ENCODE measurements around the gene WASF3.
"Not testable (repeated sequence)": the region's sequence is repeated elsewhere in the genome, so short reads cannot be mapped to it uniquely, and the experiment has no call there.

The WASF3 gene

GRCh38 chr13:26722321-26722720, 164.8 kb downstream of the WASF3 start:
- no peak for DNase-seq

DNA sequence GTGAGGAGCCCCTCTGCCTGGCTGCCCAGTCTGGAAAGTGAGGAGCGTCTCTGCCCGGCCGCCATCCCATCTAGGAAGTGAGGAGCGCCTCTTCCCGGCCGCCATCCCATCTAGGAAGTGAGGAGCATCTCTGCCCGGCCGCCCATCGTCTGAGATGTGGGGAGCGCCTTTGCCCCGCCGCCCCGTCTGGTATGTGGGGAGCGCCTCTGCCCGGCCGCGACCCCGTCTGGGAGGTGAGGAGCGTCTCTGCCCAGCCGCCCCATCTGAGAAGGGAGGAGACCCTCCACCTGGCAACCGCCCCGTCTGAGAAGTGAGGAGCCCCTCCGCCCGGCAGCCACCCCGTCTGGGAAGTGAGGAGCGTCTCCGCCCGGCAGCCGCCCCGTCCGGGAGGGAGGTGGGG, 166.1 kb downstream of the WASF3 start:
- DNase-seq: not testable (repeated sequence)

DNA sequence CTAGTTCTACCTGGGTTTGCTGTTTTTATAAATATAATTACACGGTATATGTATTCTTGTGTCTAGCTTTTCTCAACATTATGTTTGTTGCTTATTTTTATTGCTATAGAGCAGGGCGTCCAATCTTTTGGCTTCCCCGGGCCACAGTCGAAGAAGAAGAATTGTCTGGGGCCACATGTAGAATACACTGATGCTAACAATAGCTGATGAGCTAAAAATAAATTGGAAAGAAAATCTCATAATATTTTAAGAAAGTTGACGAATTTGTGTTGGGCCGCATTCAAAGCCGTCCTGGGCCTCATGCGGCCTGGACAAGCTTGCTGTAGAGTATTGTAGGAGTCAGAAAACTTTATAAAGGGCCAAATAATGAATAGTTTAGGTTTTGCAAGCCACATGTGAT, 169.2 kb downstream of the WASF3 start:
- no peak for DNase-seq

DNA sequence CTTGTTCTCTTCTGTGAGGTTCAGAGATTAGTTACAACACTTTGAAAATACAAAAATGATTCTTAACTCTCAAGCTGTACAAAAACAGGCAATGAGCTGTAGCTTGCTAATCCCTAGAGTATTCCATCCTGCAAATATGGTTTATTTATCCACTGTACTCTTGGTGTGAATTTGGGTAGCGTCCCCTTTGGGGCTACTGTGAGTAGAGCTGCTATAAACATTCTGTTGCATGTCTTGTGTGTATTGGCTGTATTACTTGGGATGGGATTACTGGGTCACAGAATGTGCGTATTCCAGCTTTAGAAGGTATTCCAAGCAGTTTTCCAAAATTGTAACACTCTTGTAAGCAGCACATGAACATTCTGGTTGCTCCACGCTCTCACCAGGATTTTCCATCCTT, 169.6 kb downstream of the WASF3 start:
- no peak for DNase-seq

DNA sequence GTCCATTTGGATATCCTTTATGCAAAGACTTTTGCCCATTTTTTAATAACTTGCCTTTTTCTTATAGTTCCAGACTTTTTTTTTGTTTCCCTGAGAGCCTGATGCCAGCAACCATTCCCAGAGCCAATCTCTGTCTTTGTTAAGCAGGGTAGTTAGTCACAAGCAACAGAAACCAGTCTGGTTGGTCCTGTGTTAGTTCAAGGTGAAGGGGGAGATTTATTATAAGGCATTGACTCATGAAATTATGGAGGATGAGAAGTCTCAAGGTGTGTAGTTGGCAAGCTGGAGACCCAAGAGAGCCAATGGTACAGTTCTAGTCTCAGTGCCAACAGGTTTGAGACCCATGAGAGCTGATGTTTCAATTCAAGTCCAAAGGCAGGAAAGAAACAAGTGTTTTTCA, 170.2 kb downstream of the WASF3 start:
- no peak for DNase-seq

GRCh38 chr13:26735677-26736076, 178.2 kb downstream of the WASF3 start:
- no peak for DNase-seq
